Activated CD4-positive, alpha-beta T cell treated with anti-CD3 and anti-CD28 coated beads for 1 hour (primary cell): Measurements from ENCODE around the gene SCUBE2.
"Not testable (repeated sequence)": the region's sequence is repeated elsewhere in the genome, so short reads cannot be mapped to it uniquely, and the experiment has no call there.

Experiments
- DNase-seq: peaks from one replicate; pipeline ENCODE4 v3.0.0-alpha.2; 2020

Gene SCUBE2

GRCh38 chr11:9039863-9040262 lies 51.5 kb downstream of the SCUBE2 start:
- no peak for DNase-seq

GRCh38 chr11:9039198-9039597 lies 52.2 kb downstream of the SCUBE2 start:
- DNase-seq = no peak

GRCh38 chr11:9038541-9038940 lies 52.9 kb downstream of the SCUBE2 start:
- no peak for DNase-seq

GRCh38 chr11:9037963-9038362 lies 53.4 kb downstream of the SCUBE2 start:
- DNase-seq = no peak

GRCh38 chr11:9037046-9037780 lies 54.2 kb downstream of the SCUBE2 start:
- DNase-seq = no peak

- DNase-seq = no peak
Measured at GRCh38 chr11:9030601-9031000, 60.8 kb downstream of the SCUBE2 start.

- DNase-seq = no peak
Measured at GRCh38 chr11:9029422-9029821, 62.0 kb downstream of the SCUBE2 start.

GRCh38 chr11:9028581-9028980 lies 62.8 kb downstream of the SCUBE2 start:
- no peak for DNase-seq

GRCh38 chr11:9025101-9025850 lies 66.1 kb downstream of the SCUBE2 start:
- no peak for DNase-seq

GRCh38 chr11:9022961-9023680 lies 68.3 kb downstream of the SCUBE2 start:
- DNase-seq = no peak

- DNase-seq = no peak
Measured at GRCh38 chr11:9020916-9021315, 70.5 kb downstream of the SCUBE2 start.

- no peak for DNase-seq
Measured at GRCh38 chr11:9019861-9020260, 71.5 kb downstream of the SCUBE2 start.

GRCh38 chr11:9017773-9018172 lies 73.6 kb downstream of the SCUBE2 start:
- no peak for DNase-seq

GRCh38 chr11:9016916-9017642 lies 74.3 kb downstream of the SCUBE2 start:
- DNase-seq = no peak

- DNase-seq = peak; percentile 29
Measured at GRCh38 chr11:9015677-9016076, 75.7 kb downstream of the SCUBE2 start.

- no peak for DNase-seq
Measured at GRCh38 chr11:9014826-9015225, 76.6 kb downstream of the SCUBE2 start.

GRCh38 chr11:9013373-9013772 lies 78.0 kb downstream of the SCUBE2 start:
- DNase-seq = no peak

GRCh38 chr11:9009538-9009937 lies 81.9 kb downstream of the SCUBE2 start:
- not testable (repeated sequence) for DNase-seq

GRCh38 chr11:9008661-9009060 lies 82.7 kb downstream of the SCUBE2 start:
- no peak for DNase-seq

GRCh38 chr11:9008011-9008550 lies 83.3 kb downstream of the SCUBE2 start:
- DNase-seq = no peak

- DNase-seq = no peak
Measured at GRCh38 chr11:9005087-9005486, 86.3 kb downstream of the SCUBE2 start.

GRCh38 chr11:9004183-9004926 lies 87.0 kb downstream of the SCUBE2 start:
- DNase-seq = peak; percentile 14
